ENCODE measurements around the gene NLGN2. TPM values are rescaled to one million over a fixed set of nuclear protein-coding genes. Genes with fewer than 3 reads are reported as not detected.

The NLGN2 gene
- total RNA-seq, 1 experiment from 2014 or later, result 76.7 TPM

GRCh38 chr17:7408252-7408727 is 645 bp downstream of the NLGN2 start:
- H3K9me3 Mint-ChIP-seq, result no peaks in the 10 kb centered on the region
- peaks cover 33% of the 10 kb centered on the region for H3K4me1 Mint-ChIP-seq
- CTCF ChIA-PET, result interaction anchor here (1.1 to 3.5 kb wide), 6 partner anchors 12 to 115 kb away, joined by 3 to 25 read pairs (median 4); partner anchors contain the start of genes PLSCR3 and SPEM1
- no peak overlapping the region for H3K27ac Mint-ChIP-seq
- H3K27me3 Mint-ChIP-seq (ENCODE audit: low read depth), result no peaks in the 10 kb centered on the region; the same call in 1 of the 2 replicates
- peaks cover 19% of the 10 kb centered on the region for H3K36me3 Mint-ChIP-seq
- POLR2A ChIA-PET, result interaction anchor here (1.8 kb wide), 1 partner anchor 37 kb away, joined by 5 read pairs; the partner anchor contains the start of gene CHRNB1
- no peak for TF ChIP-seq FOXJ3 (CRISPR knock-in tag; IDR thresholded peaks at IDR 0.05; ENCODE audit: borderline replicate concordance)
- ATAC-seq, result no peak
- H3K4me3 Mint-ChIP-seq, result peak overlapping the region; percentile 48
- DNase-seq (ENCODE audit: low spot score), result no peak

DNA sequence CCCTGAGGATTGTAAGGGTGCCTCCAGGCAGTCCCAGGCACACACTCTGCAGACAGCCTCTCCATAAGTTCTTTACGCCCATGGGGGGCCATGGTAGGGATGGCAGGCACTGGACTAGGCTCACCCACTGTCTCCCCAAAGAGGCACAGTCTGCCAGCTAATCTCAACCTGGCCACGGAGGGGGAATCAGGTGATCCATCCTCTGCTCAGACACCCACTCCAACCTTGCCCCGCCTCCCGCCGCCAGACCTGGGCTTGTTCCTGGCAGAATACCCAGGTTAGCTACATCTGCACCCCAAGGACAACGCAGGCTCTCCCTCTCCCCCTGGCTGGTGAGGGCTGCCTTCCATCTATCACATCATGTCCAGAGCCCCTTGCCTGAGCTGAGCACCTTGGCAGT is 1.2 kb downstream of the NLGN2 start:
- peaks cover 19% of the 10 kb centered on the region for H3K36me3 Mint-ChIP-seq
- ATAC-seq (no peak), DNase-seq (ENCODE audit: low spot score) (no peak)
- CTCF ChIA-PET, result interaction anchor here (0.9 to 3.5 kb wide), 6 partner anchors 12 to 115 kb away, joined by 3 to 25 read pairs (median 4); partner anchors contain the start of genes PLSCR3, SPEM1 and TMEM102
- H3K4me3 Mint-ChIP-seq, result peak overlapping the region; percentile 53; the same call in 1 of the 2 replicates
- no peak overlapping the region; the same call in 1 of the 2 replicates for H3K27ac Mint-ChIP-seq
- peaks cover 33% of the 10 kb centered on the region for H3K4me1 Mint-ChIP-seq
- H3K27me3 Mint-ChIP-seq (ENCODE audit: low read depth), result no peaks in the 10 kb centered on the region; the same call in 1 of the 2 replicates
- POLR2A ChIA-PET, result interaction anchor here (0.6 to 1.8 kb wide), 2 partner anchors 36 to 110 kb away, joined by 3 to 5 read pairs; partner anchors contain the start of gene CHRNB1
- no peaks in the 10 kb centered on the region for H3K9me3 Mint-ChIP-seq
- TF ChIP-seq ETV6 (CRISPR knock-in tag; IDR thresholded peaks at IDR 0.05) (no peak), JAZF1 (CRISPR knock-in tag; IDR thresholded peaks at IDR 0.05) (no peak), GTF2I (CRISPR knock-in tag; conservative IDR thresholded peaks at IDR 0.05) (no peak), ZNF416 (CRISPR knock-in tag; IDR thresholded peaks at IDR 0.05) (no peak), SMAD4 (CRISPR knock-in tag; IDR thresholded peaks at IDR 0.05) (no peak), MLX (CRISPR knock-in tag; IDR thresholded peaks at IDR 0.05) (no peak), ZMAT4 (CRISPR knock-in tag; IDR thresholded peaks at IDR 0.05) (no peak), ZNF263 (CRISPR knock-in tag; IDR thresholded peaks at IDR 0.05; ENCODE audit: low read depth) (no peak), OVOL2 (CRISPR knock-in tag; IDR thresholded peaks at IDR 0.05; ENCODE audit: borderline replicate concordance) (no peak)

DNA sequence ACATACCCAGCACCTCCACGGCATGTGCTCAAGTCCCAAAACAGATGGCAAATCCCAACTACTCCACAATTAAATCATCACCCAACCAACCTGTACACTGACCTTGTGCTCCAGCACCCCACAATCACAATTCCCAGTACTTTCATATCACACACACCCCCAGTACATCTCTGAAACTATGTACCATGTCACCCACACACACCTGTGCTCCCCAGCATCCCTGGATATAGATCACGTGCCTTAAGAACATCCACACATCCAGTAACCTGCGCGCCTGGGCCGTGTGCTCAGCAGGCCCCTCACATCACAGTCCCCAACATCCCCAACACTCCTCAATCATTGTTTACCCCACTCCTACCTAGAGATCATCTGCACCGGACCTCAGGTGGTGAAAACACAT is 2.1 kb downstream of the NLGN2 start:
- ChIA-PET CTCF (interaction anchor here (0.9 to 1.5 kb wide), 2 partner anchors 11 to 25 kb away, joined by 4 read pairs; partner anchors contain the start of genes SPEM1 and TMEM102), POLR2A (no interaction called here)
- Mint-ChIP-seq H3K9me3 (no peaks in the 10 kb centered on the region), H3K4me1 (peaks cover 33% of the 10 kb centered on the region), H3K27ac (no peak overlapping the region), H3K4me3 (no peak overlapping the region), H3K27me3 (ENCODE audit: low read depth) (no peaks in the 10 kb centered on the region; the same call in 1 of the 2 replicates), H3K36me3 (peaks cover 19% of the 10 kb centered on the region)
- DNase-seq (ENCODE audit: low spot score) (no peak), ATAC-seq (no peak)
- no peak for TF ChIP-seq HMGXB4 (CRISPR knock-in tag; IDR thresholded peaks at IDR 0.05)

GRCh38 chr17:7410634-7411426 is 3.2 kb downstream of the NLGN2 start:
- Mint-ChIP-seq H3K27me3 (ENCODE audit: low read depth) (no peaks in the 10 kb centered on the region; the same call in 1 of the 2 replicates), H3K4me1 (peaks cover 30% of the 10 kb centered on the region), H3K36me3 (peaks cover 26% of the 10 kb centered on the region), H3K27ac (no peak overlapping the region), H3K4me3 (no peak overlapping the region), H3K9me3 (no peaks in the 10 kb centered on the region)
- ChIA-PET POLR2A (interaction anchor here (0.7 kb wide), 1 partner anchor 10 kb away, joined by 3 read pairs; no protein-coding TSS in a partner anchor), CTCF (interaction anchor here (0.6 to 1.2 kb wide), 2 partner anchors 10 to 26 kb away, joined by 3 to 4 read pairs; no protein-coding TSS in a partner anchor)
- ATAC-seq, result no peak
- no peak for DNase-seq (ENCODE audit: low spot score)
- TF ChIP-seq TCF7 (CRISPR knock-in tag; IDR thresholded peaks at IDR 0.05; ENCODE audit: low read depth), result no peak

Measured in WTC11 (cell line).